ENCODE measurements around the gene MMP14. TPM values are rescaled to one million over a fixed set of nuclear protein-coding genes. Genes with fewer than 3 reads are reported as not detected.
"Not testable (repeated sequence)": the region's sequence is repeated elsewhere in the genome, so short reads cannot be mapped to it uniquely, and the experiment has no call there.

The MMP14 gene
- total RNA-seq, 4 donors from 2014 or later: 108 to 208 (median 166) TPM

DNA sequence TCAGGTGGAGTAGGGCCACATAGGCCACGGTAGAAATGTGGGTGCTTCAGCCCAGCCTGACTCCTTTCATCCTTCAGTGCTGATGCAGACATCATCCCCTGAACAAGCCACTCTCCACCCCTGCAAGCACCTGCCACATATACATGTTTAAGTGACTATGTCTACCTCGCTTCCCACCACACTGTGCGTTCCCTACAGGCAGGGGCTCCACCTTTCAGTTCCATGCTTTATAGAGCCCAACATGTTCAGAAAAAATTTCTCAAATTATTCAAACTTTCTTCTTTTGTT, 32.8 kb upstream of the MMP14 start:
- DNase-seq (ENCODE audit: low spot score): no peak
- ATAC-seq (ENCODE audit: low FRiP score): no peak
- TF ChIP-seq, protein P1, sequence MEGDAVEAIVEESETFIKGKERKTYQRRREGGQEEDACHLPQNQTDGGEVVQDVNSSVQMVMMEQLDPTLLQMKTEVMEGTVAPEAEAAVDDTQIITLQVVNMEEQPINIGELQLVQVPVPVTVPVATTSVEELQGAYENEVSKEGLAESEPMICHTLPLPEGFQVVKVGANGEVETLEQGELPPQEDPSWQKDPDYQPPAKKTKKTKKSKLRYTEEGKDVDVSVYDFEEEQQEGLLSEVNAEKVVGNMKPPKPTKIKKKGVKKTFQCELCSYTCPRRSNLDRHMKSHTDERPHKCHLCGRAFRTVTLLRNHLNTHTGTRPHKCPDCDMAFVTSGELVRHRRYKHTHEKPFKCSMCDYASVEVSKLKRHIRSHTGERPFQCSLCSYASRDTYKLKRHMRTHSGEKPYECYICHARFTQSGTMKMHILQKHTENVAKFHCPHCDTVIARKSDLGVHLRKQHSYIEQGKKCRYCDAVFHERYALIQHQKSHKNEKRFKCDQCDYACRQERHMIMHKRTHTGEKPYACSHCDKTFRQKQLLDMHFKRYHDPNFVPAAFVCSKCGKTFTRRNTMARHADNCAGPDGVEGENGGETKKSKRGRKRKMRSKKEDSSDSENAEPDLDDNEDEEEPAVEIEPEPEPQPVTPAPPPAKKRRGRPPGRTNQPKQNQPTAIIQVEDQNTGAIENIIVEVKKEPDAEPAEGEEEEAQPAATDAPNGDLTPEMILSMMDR (IDR thresholded peaks at IDR 0.05): no peak

DNA sequence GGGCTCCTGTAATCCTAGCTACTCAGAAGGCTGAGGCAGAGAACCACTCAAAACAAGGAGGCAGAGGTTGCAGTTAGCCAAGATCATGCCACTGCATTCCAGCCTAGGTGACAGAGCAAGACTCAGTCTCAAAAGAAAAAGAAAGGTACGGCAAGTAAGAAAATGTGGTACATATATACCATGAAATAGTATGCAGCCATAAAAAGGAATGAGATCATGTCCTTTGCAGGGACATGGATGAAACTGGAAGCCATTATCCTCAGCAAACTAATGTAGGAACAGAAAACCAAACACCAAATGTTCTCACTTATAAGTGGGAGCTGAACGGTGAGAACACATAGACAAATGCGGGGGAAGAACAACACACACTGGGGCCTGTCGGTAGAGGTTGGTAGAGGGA, 31.1 kb upstream of the MMP14 start:
- not testable (repeated sequence) for DNase-seq (ENCODE audit: low spot score)

DNA sequence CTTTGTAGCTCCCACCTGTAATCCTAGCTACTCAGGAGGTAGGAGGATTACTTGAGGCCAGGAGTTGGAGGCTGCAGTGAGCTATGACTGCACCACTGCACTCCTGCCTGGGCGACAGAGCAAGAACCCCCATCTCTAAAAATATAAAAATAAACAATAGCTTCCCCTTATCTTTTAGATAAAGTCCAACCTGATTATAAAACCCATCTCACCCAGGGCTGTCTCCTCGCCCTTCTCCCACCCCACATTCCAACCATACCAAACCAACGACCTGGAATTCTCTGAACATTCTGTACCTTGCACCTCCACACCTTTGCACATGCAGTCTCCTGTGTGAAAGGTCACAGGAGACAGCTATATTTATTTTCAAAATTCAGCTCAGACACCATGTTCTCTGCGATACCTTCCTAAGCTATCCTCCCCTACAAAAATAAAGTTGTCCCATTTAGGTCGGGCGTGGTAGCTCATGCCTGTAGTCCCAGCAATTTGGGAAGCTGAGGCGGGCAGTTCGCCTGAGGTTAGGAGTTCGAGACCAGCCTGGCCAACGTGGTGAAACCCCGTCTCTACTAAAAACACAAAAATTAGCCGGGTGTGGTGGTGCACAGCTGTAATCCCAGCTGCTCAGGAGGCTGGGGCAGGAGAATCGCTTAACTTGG, 28.8 kb upstream of the MMP14 start:
- ATAC-seq (ENCODE audit: low FRiP score) (no peak), DNase-seq (ENCODE audit: low spot score) (no peak)
- TF ChIP-seq, protein P1 (IDR thresholded peaks at IDR 0.05): no peak

More for the DNA sequence above, 31.1 kb upstream of the MMP14 start:
- ATAC-seq (ENCODE audit: low FRiP score): not testable (repeated sequence)

- DNase-seq (ENCODE audit: low spot score) (no peak), ATAC-seq (ENCODE audit: low FRiP score) (no peak)
- TF ChIP-seq, protein P1 (IDR thresholded peaks at IDR 0.05): no peak
Observed at GRCh38 chr14:22808388-22809209, 27.8 kb upstream of the MMP14 start.

GRCh38 chr14:22811722-22812121, 24.7 kb upstream of the MMP14 start:
- no peak for ATAC-seq (ENCODE audit: low FRiP score)

GRCh38 chr14:22812744-22813143, 23.6 kb upstream of the MMP14 start:
- no peak for ATAC-seq (ENCODE audit: low FRiP score)
- TF ChIP-seq, protein P1 (IDR thresholded peaks at IDR 0.05): no peak

More at GRCh38 chr14:22811722-22812121, 24.7 kb upstream of the MMP14 start:
- DNase-seq (ENCODE audit: low spot score): no peak
- TF ChIP-seq, protein P1 (IDR thresholded peaks at IDR 0.05): no peak

DNA sequence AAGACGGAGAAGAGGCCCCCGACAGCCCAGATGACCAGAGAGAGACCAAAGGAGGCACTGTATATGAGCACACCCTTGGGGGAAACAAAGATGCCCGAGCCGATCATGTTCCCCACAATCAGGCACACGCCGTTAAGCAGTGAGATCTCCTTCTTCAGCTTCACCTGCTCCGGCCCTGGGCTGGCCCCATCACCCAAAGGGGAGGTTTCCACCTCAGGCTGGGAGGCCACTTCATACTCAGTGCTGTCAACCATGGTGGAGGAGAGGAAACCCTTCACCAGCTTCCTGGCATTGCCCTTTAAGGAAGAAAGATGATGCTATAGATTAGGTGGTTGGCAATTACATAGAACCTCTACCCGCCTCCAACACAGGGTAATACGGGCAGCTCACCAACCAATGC, 23.2 kb upstream of the MMP14 start:
- ATAC-seq (ENCODE audit: low FRiP score) (no peak), DNase-seq (ENCODE audit: low spot score) (no peak)
- TF ChIP-seq, protein P1 (IDR thresholded peaks at IDR 0.05): no peak

More at GRCh38 chr14:22812744-22813143, 23.6 kb upstream of the MMP14 start:
- DNase-seq (ENCODE audit: low spot score): no peak

Data from omental fat pad (tissue), 4 donors.